ENCODE measurements around the gene CARS2. TPM values are rescaled to one million over a fixed set of nuclear protein-coding genes. Genes with fewer than 3 reads are reported as not detected.
A peak's percentile ranks its signal among the peaks of the same experiment; 100 is the strongest.

The CARS2 gene
- total RNA-seq, 4 donors from 2014 or later = 49.0 to 78.1 (median 68.4) TPM

DNA sequence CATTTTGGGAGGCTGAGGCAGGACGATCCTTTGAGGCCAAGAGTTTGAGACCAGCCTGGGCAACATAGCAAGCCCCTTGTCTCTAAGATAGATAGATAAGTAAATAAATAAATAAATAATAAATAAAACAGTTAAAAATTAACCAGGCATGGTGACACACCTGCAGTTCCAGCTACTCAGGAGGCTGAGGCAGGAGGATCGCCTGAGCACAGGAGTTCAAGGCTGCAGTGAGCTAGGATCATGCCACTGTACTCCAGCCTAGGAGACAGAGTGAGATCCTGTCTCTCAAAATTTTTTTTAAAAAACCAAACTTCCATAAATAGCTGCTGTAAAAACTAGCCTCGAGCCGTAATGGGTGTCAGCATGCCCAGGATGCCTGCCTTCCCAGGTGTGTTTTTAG is 104.9 kb downstream of the CARS2 start:
- intact Hi-C loops (cut with DNase I) = no loop called here
- Histone ChIP-seq H3K36me3 (no peaks in the 10 kb centered on the region), H3K27ac (no peak overlapping the region), H3K4me3 (replicated peaks in 1 of 3) (no peak overlapping the region), H3K27me3 (no peaks in the 10 kb centered on the region), H3K4me1 (no peaks in the 10 kb centered on the region), H3K9me3 (no peaks in the 10 kb centered on the region)
- 79 to 90% methylated on average over 4 of the region's 4 CpGs for WGBS, 2 donors
- DNase-seq = no peak
- TF ChIP-seq, protein P1, sequence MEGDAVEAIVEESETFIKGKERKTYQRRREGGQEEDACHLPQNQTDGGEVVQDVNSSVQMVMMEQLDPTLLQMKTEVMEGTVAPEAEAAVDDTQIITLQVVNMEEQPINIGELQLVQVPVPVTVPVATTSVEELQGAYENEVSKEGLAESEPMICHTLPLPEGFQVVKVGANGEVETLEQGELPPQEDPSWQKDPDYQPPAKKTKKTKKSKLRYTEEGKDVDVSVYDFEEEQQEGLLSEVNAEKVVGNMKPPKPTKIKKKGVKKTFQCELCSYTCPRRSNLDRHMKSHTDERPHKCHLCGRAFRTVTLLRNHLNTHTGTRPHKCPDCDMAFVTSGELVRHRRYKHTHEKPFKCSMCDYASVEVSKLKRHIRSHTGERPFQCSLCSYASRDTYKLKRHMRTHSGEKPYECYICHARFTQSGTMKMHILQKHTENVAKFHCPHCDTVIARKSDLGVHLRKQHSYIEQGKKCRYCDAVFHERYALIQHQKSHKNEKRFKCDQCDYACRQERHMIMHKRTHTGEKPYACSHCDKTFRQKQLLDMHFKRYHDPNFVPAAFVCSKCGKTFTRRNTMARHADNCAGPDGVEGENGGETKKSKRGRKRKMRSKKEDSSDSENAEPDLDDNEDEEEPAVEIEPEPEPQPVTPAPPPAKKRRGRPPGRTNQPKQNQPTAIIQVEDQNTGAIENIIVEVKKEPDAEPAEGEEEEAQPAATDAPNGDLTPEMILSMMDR (IDR thresholded peaks at IDR 0.05) = no peak
- TF ChIP-seq POLR2A (IDR thresholded peaks at IDR 0.05) = no peak

DNA sequence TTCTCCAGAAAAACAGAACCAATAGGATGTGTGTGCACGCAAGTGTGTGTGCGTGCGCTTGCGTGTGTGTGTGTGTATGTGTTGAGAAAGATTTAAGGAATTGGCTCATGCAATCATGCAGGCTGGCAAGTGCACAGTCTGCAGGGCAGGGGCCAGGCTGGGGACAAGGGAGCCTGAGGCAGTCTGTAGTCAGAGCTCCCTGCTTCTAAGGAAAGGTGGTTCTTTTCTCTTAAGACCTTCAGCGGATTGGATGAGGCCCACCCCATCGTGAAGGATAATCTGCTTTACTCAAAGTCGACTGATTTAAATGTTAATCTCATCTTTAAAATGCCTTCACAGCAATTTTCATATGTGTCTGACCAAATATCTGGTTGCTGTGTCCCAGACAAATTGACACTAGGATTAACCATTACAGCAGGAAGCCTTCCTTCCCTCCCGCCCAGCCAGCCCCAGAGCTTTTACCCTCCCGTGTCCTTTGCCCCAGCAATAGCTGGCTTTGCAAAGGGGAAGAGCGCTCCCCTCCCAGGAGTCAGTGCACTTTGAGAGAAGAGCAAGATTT is 105.6 kb downstream of the CARS2 start:
- intact Hi-C loops (cut with DNase I) = no loop called here
- DNase-seq = no peak
- no peaks in the 10 kb centered on the region for H3K27me3 ChIP-seq
- no peaks in the 10 kb centered on the region for H3K4me1 ChIP-seq
- 84 to 85% methylated on average over 10 of the region's 10 CpGs for WGBS, 2 donors
- H3K36me3 ChIP-seq = no peaks in the 10 kb centered on the region
- H3K4me3 ChIP-seq (replicated peaks in 1 of 3) = no peak overlapping the region
- no peaks in the 10 kb centered on the region for H3K9me3 ChIP-seq
- TF ChIP-seq POLR2A (IDR thresholded peaks at IDR 0.05) = no peak
- TF ChIP-seq, protein P1 (IDR thresholded peaks at IDR 0.05) = no peak
- H3K27ac ChIP-seq = no peak overlapping the region

DNA sequence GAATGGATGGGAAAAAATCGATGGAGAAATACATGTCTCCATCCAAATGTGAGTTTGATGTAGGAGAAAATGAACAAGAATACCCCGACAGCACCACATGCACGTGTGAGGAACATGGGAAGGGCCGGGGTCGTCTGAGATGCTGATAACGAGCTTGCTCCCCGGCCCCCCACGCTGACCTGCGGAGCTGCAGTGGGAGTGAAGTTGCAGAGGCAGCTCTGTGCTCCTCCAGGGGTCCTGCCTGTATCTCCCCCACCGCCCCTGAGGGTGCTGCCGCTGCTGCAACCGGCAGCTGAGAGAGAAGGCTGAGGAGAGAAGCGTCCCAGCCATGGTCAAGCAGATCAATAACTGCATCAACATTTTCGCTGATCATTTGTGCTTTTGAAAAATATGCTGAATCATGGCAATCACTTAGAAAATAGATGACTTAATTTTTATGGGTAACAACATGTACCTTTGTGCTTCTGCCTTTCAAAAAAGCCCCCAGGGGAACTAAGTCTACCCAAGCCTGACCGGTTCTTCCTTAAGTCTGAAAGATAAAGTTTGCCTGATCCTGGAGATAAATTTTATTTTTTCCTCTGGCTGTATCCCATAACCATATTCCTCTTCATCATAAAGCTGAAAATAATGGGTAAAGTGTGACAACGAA is 108.8 kb downstream of the CARS2 start:
- TF ChIP-seq, protein P1 (IDR thresholded peaks at IDR 0.05) = no peak
- TF ChIP-seq POLR2A (IDR thresholded peaks at IDR 0.05) = no peak
- Histone ChIP-seq H3K9me3 (no peaks in the 10 kb centered on the region), H3K4me3 (replicated peaks in 1 of 3) (no peak overlapping the region), H3K27me3 (no peaks in the 10 kb centered on the region), H3K27ac (no peak overlapping the region), H3K36me3 (no peaks in the 10 kb centered on the region), H3K4me1 (no peaks in the 10 kb centered on the region)
- WGBS, 2 donors = 71 to 76% methylated on average over 16 of the region's 16 CpGs
- no peak for DNase-seq
- intact Hi-C loops (cut with DNase I) = no loop called here

DNA sequence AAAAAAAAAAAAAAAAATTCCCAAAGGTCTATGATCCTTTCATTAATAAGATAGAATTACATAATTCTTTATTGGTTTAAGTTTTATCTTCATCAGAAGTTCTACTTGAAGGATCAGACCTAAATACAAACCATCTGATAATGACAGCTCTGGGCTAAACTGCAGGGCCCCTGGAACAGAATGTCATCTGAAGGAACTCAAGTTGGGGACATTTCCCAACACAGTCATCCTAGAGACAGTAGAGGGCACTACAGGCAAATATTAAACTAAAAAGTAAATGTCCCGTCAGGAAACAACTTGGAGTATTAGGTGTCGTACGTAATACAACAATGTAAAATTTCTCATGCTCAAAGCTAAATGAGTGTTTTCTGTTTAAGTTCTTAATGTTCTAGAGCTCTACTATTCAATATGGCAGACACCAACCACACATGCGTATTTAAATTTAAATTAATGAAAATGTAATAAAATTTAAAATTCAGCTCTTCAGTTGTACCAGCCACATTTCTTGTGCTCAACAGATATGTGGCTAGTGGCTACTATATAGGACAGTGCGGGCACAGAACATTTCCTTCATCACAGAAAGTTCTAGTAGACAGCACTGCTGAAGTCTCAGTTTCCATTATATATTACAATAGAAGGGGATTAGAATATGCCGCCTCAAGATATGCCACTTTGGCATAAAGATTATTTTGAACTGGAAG is 112.3 kb downstream of the CARS2 start:
- TF ChIP-seq, protein P1 (IDR thresholded peaks at IDR 0.05) = peak; percentile 15 to 82 (median 72)
- TF ChIP-seq POLR2A (IDR thresholded peaks at IDR 0.05) = no peak
- no peak overlapping the region for H3K4me3 ChIP-seq (replicated peaks in 1 of 3)
- H3K27ac ChIP-seq = no peak overlapping the region
- DNase-seq = peak; percentile 27
- H3K36me3 ChIP-seq = no peaks in the 10 kb centered on the region
- H3K4me1 ChIP-seq = no peaks in the 10 kb centered on the region
- no peaks in the 10 kb centered on the region for H3K27me3 ChIP-seq
- 43 to 44% methylated on average over 6 of the region's 6 CpGs for WGBS, 2 donors
- intact Hi-C loops (cut with DNase I) = loop anchor here (5.0 kb wide), 1 partner anchor 224 kb away; no protein-coding TSS in a partner anchor
- H3K9me3 ChIP-seq = no peaks in the 10 kb centered on the region

DNA sequence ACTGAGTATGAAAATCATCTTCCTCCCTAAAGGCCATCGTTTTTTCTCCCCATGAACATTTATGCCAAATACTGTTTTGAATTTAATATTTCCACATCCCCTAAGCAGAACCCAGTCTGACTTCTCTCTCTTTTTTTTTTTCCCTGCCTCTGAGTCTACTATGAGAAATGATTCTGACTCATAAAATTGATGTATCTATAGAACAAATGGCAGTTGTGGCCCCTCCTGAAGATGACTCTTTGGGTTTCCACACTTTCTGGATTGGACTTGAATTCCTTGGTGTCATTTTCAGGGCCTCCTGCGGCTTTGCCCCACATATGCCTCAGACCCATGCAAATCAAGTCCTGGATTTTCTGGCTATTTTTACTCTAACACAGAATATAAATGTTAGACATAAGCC is 113.3 kb downstream of the CARS2 start:
- no peaks in the 10 kb centered on the region for H3K36me3 ChIP-seq
- intact Hi-C loops (cut with DNase I) = loop anchor here (5.0 kb wide), 1 partner anchor 225 kb away; no protein-coding TSS in a partner anchor
- TF ChIP-seq POLR2A (IDR thresholded peaks at IDR 0.05) = no peak
- TF ChIP-seq, protein P1 (IDR thresholded peaks at IDR 0.05) = no peak
- no peak for DNase-seq
- H3K4me3 ChIP-seq (replicated peaks in 1 of 3) = no peak overlapping the region
- no peaks in the 10 kb centered on the region for H3K4me1 ChIP-seq
- WGBS, 2 donors = 85 to 89% methylated on average over 2 of the region's 2 CpGs
- H3K27ac ChIP-seq = no peak overlapping the region
- no peaks in the 10 kb centered on the region for H3K9me3 ChIP-seq
- H3K27me3 ChIP-seq = no peaks in the 10 kb centered on the region
